Bronchial epithelial cell (primary cell): ENCODE data around the gene ABHD17C. TPM values are rescaled to one million over a fixed set of nuclear protein-coding genes. Genes with fewer than 3 reads are reported as not detected.

Source experiments
- DNase-seq: peaks from one replicate; pipeline ENCODE4 v3.0.0-alpha.2; 2010; ENCODE audit warnings: low read depth
- FAIRE-seq: peaks from 2 replicates; lab custom pipeline; 2011; peaks lifted over from hg19 to GRCh38; lab: Jason Lieb, UNC
- H3K27me3 ChIP-seq: 2 replicates; pipeline ENCODE4 v1.5.1; 2011; ENCODE audit warnings: low read length; ENCODE audit not compliant: control insufficient read depth, insufficient read depth
- H3K36me3 ChIP-seq: 2 replicates; pipeline ENCODE4 v1.5.1; 2011; ENCODE audit warnings: low read length; ENCODE audit not compliant: control insufficient read depth, insufficient read depth
- H3K4me3 ChIP-seq: 2 replicates; pipeline ENCODE4 v1.5.1; 2011; ENCODE audit warnings: mild to moderate bottlenecking, low read depth, low read length, control low read depth
- total RNA-seq: library from RNA; depleted of rRNA; stranded (reverse); fragments of >200 nt; gene quantifications from 2 replicates; pipeline ENCODE4 v1.2.1, GENCODE V29; 2014
- TF ChIP-seq, protein P1 (sequence below): IDR thresholded peaks from 2 replicates; pipeline ENCODE4 v1.5.1; 2011; ENCODE audit warnings: mild to moderate bottlenecking, moderate library complexity, low read length, control low read depth, inconsistent platforms; ENCODE audit not compliant: insufficient read depth, severe bottlenecking

ABHD17C gene
- total RNA-seq, 1 donor from 2014 or later: 30.5 TPM

DNA sequence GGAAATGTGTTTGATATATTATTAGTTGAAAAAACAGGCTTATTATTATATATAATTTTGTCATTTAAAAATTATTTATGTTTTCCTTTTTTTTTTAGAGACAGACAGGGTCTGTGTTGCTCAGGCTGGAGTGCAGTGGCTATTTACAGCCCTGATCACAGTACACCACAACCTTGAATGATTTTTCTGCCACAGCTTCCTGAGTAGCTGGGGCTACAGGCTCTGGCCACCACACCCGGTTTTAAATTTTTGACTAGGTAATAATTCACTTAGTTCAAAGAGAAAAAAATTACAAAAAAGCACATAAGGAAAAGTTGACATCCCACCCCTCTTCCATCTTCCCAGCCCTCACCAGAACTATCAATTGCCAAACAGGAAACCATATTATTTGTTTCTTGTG is 79.4 kb downstream of the ABHD17C start:
- no peaks in the 10 kb centered on the region for H3K36me3 ChIP-seq
- H3K4me3 ChIP-seq: no peak overlapping the region
- DNase-seq (no peak), FAIRE-seq (no peak)
- no peaks in the 10 kb centered on the region for H3K27me3 ChIP-seq
- TF ChIP-seq, protein P1, sequence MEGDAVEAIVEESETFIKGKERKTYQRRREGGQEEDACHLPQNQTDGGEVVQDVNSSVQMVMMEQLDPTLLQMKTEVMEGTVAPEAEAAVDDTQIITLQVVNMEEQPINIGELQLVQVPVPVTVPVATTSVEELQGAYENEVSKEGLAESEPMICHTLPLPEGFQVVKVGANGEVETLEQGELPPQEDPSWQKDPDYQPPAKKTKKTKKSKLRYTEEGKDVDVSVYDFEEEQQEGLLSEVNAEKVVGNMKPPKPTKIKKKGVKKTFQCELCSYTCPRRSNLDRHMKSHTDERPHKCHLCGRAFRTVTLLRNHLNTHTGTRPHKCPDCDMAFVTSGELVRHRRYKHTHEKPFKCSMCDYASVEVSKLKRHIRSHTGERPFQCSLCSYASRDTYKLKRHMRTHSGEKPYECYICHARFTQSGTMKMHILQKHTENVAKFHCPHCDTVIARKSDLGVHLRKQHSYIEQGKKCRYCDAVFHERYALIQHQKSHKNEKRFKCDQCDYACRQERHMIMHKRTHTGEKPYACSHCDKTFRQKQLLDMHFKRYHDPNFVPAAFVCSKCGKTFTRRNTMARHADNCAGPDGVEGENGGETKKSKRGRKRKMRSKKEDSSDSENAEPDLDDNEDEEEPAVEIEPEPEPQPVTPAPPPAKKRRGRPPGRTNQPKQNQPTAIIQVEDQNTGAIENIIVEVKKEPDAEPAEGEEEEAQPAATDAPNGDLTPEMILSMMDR: no peak

DNA sequence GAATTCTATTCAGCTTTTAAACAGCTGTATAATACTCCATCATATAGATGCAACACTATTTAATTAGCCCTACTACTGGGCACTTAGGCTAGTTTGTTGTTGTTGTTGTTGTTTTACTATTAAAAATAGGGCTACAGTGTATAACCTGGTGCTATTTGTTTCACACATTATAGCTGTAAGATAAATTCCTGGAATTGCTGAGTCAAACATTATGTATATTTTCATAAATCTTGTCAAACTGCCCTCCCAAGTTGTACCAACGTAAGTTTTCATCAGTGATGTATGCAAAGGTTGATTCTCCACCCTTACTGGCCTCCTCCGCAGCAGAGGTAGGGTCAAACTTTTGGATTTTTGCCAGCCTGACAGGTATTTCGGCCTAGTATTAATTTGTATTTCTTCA is 80.2 kb downstream of the ABHD17C start:
- H3K36me3 ChIP-seq: no peaks in the 10 kb centered on the region
- FAIRE-seq: no peak
- TF ChIP-seq, protein P1: no peak
- H3K4me3 ChIP-seq: no peak overlapping the region
- no peak for DNase-seq
- no peaks in the 10 kb centered on the region for H3K27me3 ChIP-seq

DNA sequence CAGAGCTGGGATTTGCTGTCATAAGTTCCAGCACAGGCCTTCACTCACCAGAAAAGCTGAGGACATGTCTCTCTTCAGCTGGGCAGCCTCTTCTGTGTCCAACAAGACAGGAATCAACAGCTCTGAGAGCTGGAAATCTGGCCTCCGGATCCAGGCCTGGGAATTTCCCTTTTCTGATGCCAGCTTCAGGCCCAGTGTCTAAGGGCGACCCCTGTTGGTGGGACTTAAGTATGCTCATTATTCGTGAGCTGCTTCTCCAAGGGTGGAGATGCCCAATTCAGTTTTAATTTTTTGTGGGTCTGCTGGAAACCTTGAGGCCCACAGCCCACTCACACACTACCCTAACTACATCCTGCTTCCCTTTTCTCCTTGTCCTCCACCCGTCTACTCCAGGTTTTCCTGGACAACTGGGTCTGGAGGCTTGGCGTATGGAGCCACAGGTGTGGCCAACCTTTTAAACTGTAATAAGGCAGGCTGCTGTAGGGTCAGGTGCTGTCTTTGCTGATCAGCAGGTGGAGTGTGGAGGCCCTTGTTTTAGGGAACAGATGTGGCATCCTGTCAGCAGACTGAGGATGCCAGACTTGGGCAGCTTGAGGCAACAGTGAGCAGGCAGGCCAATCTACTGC is 81.4 kb downstream of the ABHD17C start:
- FAIRE-seq (no peak), DNase-seq (peak; percentile 73)
- H3K27me3 ChIP-seq: no peaks in the 10 kb centered on the region
- TF ChIP-seq, protein P1: peak; percentile 89
- no peaks in the 10 kb centered on the region for H3K36me3 ChIP-seq
- H3K4me3 ChIP-seq: no peak overlapping the region

DNA sequence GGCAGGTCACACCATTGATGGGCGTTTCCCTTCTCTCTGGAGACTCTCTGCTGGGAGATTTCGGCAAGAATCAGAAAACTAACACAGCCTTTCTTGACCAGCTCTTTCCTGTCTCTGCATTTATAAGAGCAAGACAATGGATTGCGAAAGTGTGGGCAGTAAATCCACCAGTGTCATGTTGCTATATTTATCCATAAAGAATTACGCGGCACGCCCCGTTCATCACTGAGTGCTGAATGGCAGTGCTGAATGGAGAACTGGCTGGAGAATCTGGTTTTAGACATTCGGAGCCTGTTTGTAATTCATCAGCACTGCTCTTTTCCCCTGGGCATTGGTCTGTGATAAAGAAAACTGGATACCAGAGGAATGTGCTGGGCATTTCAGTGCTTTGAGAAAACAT is 82.0 kb downstream of the ABHD17C start:
- FAIRE-seq (peak; percentile 87), DNase-seq (peak; percentile 86)
- no peak overlapping the region for H3K4me3 ChIP-seq
- H3K36me3 ChIP-seq: no peaks in the 10 kb centered on the region
- H3K27me3 ChIP-seq: no peaks in the 10 kb centered on the region
- TF ChIP-seq, protein P1: no peak

DNA sequence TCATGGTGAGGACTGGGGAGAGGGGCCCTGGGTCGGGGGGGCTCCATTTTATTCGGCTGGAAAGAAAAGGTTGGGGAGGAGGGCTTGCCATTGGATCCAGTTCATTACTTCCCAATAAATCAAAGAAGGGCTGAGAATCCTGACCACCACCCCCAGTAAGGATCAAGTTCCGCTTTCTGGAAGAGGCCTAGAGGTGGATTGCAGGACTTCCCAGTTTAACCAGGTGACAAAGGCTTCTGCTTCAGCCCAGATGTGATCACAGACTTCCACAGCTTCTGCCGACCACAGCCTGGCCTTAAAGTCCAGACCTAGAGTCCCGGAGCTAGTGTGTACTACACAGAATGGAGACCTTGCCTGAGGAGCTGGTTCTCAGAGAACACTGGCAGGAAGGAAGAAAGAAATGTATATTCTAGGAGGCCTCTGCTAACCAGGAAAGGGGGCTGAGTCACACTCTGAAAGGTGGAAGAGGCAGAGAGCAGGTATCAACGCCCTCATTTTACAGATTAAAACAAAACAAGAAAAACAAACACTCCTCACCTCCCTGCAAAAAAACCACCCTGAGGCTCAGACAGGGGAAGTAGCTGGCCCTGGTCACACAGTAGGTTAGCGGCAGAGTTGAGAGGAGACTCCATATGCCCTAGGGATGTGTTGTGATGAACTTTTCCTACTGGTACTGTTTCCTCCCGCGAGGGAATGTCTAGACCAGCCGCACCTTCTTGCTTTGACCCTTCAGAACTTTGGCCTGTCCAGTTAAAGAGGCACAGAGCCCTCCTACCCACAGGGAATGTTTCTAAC is 82.9 kb downstream of the ABHD17C start:
- Histone ChIP-seq H3K36me3 (no peaks in the 10 kb centered on the region), H3K27me3 (no peaks in the 10 kb centered on the region), H3K4me3 (no peak overlapping the region)
- FAIRE-seq (no peak), DNase-seq (peak; percentile 72)
- TF ChIP-seq, protein P1: no peak
